Inflammatory macrophage (primary cell): ENCODE results near the gene KRTAP10-1.

ENCODE experiments used
- DNase-seq, 2 donors: peaks; one replicate each; pipeline ENCODE4 v3.0.0-alpha.2; 2020 to 2022

KRTAP10-1 gene

GRCh38 chr21:44527156-44527982 lies 12.6 kb downstream of the KRTAP10-1 start:
- DNase-seq: no peak

- no peak for DNase-seq
Observed at GRCh38 chr21:44526096-44526997, 13.6 kb downstream of the KRTAP10-1 start.

GRCh38 chr21:44525391-44526095 lies 14.5 kb downstream of the KRTAP10-1 start:
- DNase-seq: no peak

- DNase-seq: no peak
Observed at GRCh38 chr21:44524414-44525371, 15.3 kb downstream of the KRTAP10-1 start.

GRCh38 chr21:44523567-44524413 lies 16.2 kb downstream of the KRTAP10-1 start:
- DNase-seq: no peak

- DNase-seq: no peak
Observed at GRCh38 chr21:44522753-44523204, 17.2 kb downstream of the KRTAP10-1 start.

- DNase-seq: no peak
Observed at GRCh38 chr21:44521928-44522752, 17.9 kb downstream of the KRTAP10-1 start.

GRCh38 chr21:44521301-44521927 lies 18.6 kb downstream of the KRTAP10-1 start:
- no peak for DNase-seq

GRCh38 chr21:44520326-44521300 lies 19.4 kb downstream of the KRTAP10-1 start:
- no peak for DNase-seq

GRCh38 chr21:44519346-44520325 lies 20.4 kb downstream of the KRTAP10-1 start:
- no peak for DNase-seq

GRCh38 chr21:44518686-44519085 lies 21.3 kb downstream of the KRTAP10-1 start:
- no peak for DNase-seq

- no peak for DNase-seq
Observed at GRCh38 chr21:44517175-44517899, 22.7 kb downstream of the KRTAP10-1 start.

- DNase-seq: no peak
Observed at GRCh38 chr21:44516828-44517174, 23.2 kb downstream of the KRTAP10-1 start.

GRCh38 chr21:44516342-44516741 lies 23.7 kb downstream of the KRTAP10-1 start:
- no peak for DNase-seq

GRCh38 chr21:44515359-44516165 lies 24.4 kb downstream of the KRTAP10-1 start:
- no peak for DNase-seq
